ENCODE results near the gene SGPP1. TPM values are rescaled to one million over a fixed set of nuclear protein-coding genes. Genes with fewer than 3 reads are reported as not detected.

The SGPP1 gene
- total RNA-seq: 10 to 100 TPM in 1 of 4 donors, 1 to 10 TPM in 3; 5.9 to 13.9 (median 6.8) TPM

GRCh38 chr14:63727736-63728728 is at the start of gene SGPP1:
TSS of gene SGPP1 (minus strand) at chr14:63728065. CDS start at chr14:63727944, 121 bp downstream.
- peak within 1 kb of the TSS; percentile 94 for H3K4me3 ChIP-seq (ENCODE audit: low read depth, poor library complexity, severe bottlenecking)
- TF ChIP-seq POLR2A (IDR thresholded peaks at IDR 0.05): no peak
- TF ChIP-seq CTCF (IDR thresholded peaks at IDR 0.05): peak in 1 of 3 donors; percentile 29
- DNase-seq (ENCODE audit: low spot score in 2 of 2): peak; percentile 63 to 92
- WGBS, 2 donors: 1% methylated on average over 9 to 25 of the region's 88 CpGs
- intact Hi-C loops (cut with DNase I; ENCODE audit: low total_unique reads): loop anchor here (5.0 kb wide), 1 partner anchor 1259 kb away; the partner anchor contains the start of gene FNTB

DNA sequence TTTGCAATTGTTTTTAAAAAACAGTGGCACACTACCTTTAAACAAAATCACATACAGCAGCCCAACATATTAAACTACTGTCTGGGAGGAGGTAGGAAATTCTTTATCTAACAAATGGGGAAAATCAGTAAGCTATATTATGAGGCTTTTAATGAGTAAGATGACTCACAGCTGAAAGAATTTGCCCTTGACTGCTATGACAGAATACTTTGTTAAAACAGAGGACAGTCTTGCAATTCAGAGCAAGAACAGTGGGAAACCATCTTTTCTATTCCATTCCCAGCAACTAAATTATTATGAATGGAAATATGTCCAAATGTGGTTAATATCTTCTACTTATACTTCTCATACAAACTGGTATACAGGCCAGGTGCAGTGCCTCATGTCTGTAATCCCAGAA is 49.2 kb upstream of the SGPP1 start:
- no peak overlapping the region for H3K4me3 ChIP-seq (ENCODE audit: low read depth, poor library complexity, severe bottlenecking)
- intact Hi-C loops (cut with DNase I; ENCODE audit: low total_unique reads): no loop called here
- no peak for DNase-seq (ENCODE audit: low spot score in 2 of 2)
- no peak for TF ChIP-seq POLR2A (IDR thresholded peaks at IDR 0.05)
- no peak for TF ChIP-seq CTCF (IDR thresholded peaks at IDR 0.05)

DNA sequence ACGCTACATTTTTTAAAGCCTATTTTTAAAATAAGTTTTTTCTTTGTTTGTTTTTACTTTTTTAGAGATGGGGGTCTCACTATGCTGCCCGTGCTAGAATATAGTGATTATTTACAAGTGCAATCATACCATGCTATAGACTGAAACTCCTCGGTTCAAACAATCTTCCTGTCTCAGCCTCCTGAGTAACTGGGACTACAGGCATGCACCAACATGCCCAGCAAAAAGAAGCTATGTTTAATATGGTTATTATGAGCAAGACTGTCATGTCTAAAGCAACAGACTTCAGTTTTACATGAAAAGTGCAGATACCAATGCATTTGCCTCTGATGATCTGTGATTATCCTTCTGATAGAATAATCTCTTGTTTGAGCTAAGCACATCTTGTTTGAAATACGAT is 45.6 kb upstream of the SGPP1 start:
- 47% methylated on average over 4 of the region's 4 CpGs for WGBS, 2 donors
- DNase-seq (ENCODE audit: low spot score in 2 of 2): no peak
- intact Hi-C loops (cut with DNase I; ENCODE audit: low total_unique reads): no loop called here
- TF ChIP-seq POLR2A (IDR thresholded peaks at IDR 0.05) (no peak), CTCF (IDR thresholded peaks at IDR 0.05) (no peak)
- no peak overlapping the region for H3K4me3 ChIP-seq (ENCODE audit: low read depth, poor library complexity, severe bottlenecking)

DNA sequence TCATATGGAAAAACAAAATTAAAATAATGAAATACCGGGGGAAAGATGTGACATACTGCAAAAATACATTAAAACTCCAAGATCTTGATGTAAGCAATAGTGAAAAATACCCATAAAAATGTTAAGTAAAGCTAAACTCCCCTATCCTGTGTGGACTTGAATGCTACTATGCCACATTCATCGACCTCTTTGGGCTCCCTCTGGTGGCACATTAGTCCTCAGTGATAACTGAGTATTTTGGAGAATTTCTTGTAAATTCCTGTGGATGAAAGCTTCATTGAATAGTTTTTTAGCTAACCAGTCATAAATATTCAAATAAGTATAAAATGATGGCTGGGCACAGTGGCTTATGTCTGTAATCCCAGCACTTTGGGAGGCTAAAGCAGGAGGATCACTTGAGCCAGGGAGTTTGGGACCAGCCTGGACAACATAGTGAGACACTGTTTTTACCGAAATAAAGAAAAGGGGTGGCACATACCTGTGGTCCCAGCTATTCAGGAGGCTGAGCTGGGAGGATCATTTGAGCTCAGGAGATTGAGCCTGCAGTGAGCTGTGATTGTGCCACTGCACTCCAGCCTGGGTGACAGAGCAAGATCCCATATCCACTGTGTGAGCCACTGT is 42.4 kb upstream of the SGPP1 start:
- TF ChIP-seq CTCF (IDR thresholded peaks at IDR 0.05): no peak
- no peak for TF ChIP-seq POLR2A (IDR thresholded peaks at IDR 0.05)
- intact Hi-C loops (cut with DNase I; ENCODE audit: low total_unique reads): no loop called here
- 49 to 62% methylated on average over 3 of the region's 3 CpGs for WGBS, 2 donors
- no peak overlapping the region for H3K4me3 ChIP-seq (ENCODE audit: low read depth, poor library complexity, severe bottlenecking)
- DNase-seq (ENCODE audit: low spot score in 2 of 2): no peak

DNA sequence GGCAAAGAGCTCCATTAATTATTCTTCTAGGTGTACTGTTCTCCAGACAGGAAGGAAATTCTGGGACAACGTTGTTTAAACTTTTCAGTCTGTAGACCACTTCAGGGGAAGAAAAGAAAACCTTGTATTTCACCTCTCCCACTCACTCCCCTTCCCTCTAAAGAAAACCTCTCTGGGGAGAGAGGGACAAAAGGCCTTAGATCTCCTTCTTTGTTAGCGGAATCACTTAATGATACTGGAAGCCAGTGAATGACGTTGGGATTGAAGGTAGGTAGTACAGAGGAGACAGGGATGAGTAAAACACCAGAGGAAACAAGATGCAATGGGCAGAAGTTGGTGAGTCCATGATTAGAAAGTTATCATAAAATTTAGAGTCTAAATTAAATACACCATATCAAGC is 38.7 kb upstream of the SGPP1 start:
- WGBS, 2 donors: 59 to 67% methylated on average over 3 of the region's 3 CpGs
- no peak overlapping the region for H3K4me3 ChIP-seq (ENCODE audit: low read depth, poor library complexity, severe bottlenecking)
- TF ChIP-seq CTCF (IDR thresholded peaks at IDR 0.05) (no peak), POLR2A (IDR thresholded peaks at IDR 0.05) (no peak)
- intact Hi-C loops (cut with DNase I; ENCODE audit: low total_unique reads): no loop called here
- DNase-seq (ENCODE audit: low spot score in 2 of 2): no peak

All from lower leg skin (tissue), 4 donors.